ENCODE data around the gene CYP20A1.

- TF ChIP-seq GATA1 (IDR thresholded peaks at IDR 0.05; ENCODE audit: low read depth, low read length) (no peak), POLR2A (IDR thresholded peaks at IDR 0.05; ENCODE audit: low read length) (no peak)
These were observed 103.0 kb downstream of the CYP20A1 start for GRCh38 chr2:203341741-203342310.

Data from erythroblast (primary cell).